Keratinocyte (primary cell): ENCODE measurements around the gene CD244. TPM values are rescaled to one million over a fixed set of nuclear protein-coding genes. Genes with fewer than 3 reads are reported as not detected.

ENCODE experiments used
- DNase-seq: peaks from one replicate; pipeline ENCODE4 v3.0.0-alpha.2; 2011; ENCODE audit warnings: low read depth, missing footprints, low spot score
- FAIRE-seq: peaks from 2 replicates; lab custom pipeline; 2011; peaks lifted over from hg19 to GRCh38; lab: Jason Lieb, UNC
- H2AFZ ChIP-seq: 2 replicates; pipeline ENCODE4 v1.6.0; 2012; ENCODE audit warnings: low read length, control low read depth, inconsistent platforms; ENCODE audit not compliant: control insufficient read depth
- H3K27ac ChIP-seq: 2 replicates; pipeline ENCODE4 v1.5.1; 2011; ENCODE audit warnings: low read length; ENCODE audit not compliant: control insufficient read depth, insufficient read depth
- H3K27me3 ChIP-seq: 3 replicates; pipeline ENCODE4 v1.6.0; 2011; ENCODE audit warnings: low read length; ENCODE audit not compliant: control insufficient read depth, insufficient read depth; ENCODE audit errors: extremely low read depth
- H3K36me3 ChIP-seq, 2 experiments: 2 replicates in 1 of 2; 3 replicates in 1 of 2; pipeline ENCODE4 v1.5.1; 2011; ENCODE audit warnings: low read length in 2 of 2, mild to moderate bottlenecking in 1 of 2; ENCODE audit not compliant: control insufficient read depth in 2 of 2, insufficient read depth in 2 of 2; ENCODE audit errors: extremely low read depth in 1 of 2
- H3K4me1 ChIP-seq: 3 replicates; pipeline ENCODE4 v1.5.1; 2011; ENCODE audit warnings: low read length; ENCODE audit not compliant: control insufficient read depth, insufficient read depth; ENCODE audit errors: extremely low read depth
- H3K4me2 ChIP-seq: 3 replicates; pipeline ENCODE4 v1.6.0; 2011; ENCODE audit warnings: low read depth, low read length; ENCODE audit not compliant: control insufficient read depth, insufficient read depth; ENCODE audit errors: extremely low read depth
- H3K4me3 ChIP-seq, 3 experiments: fragments of 200-600 bp in 1 of 3; sonication (generic) in 1 of 3; 2 replicates in 2 of 3; 3 replicates in 1 of 3; pipeline ENCODE4 v1.5.1; 2011 to 2016; ENCODE audit warnings: low read length in 3 of 3, mild to moderate bottlenecking in 3 of 3, control low read depth in 2 of 3, inconsistent platforms in 1 of 3, low read depth in 1 of 3, mixed read lengths in 1 of 3, mixed run types in 1 of 3, moderate library complexity in 1 of 3; ENCODE audit not compliant: control insufficient read depth in 2 of 3, insufficient read depth in 2 of 3; ENCODE audit errors: extremely low read depth in 1 of 3
- H3K79me2 ChIP-seq: 2 replicates; pipeline ENCODE4 v1.6.0; 2012; ENCODE audit warnings: low read length; ENCODE audit not compliant: control insufficient read depth, insufficient read depth
- H3K9ac ChIP-seq: 3 replicates; pipeline ENCODE4 v1.6.0; 2011; ENCODE audit warnings: low read length; ENCODE audit not compliant: control insufficient read depth, insufficient read depth; ENCODE audit errors: extremely low read depth
- H3K9me1 ChIP-seq: 3 replicates; pipeline ENCODE4 v1.6.0; 2011; ENCODE audit warnings: low read length; ENCODE audit not compliant: control insufficient read depth, insufficient read depth; ENCODE audit errors: extremely low read depth
- H3K9me3 ChIP-seq: 2 replicates; pipeline ENCODE4 v1.5.1; 2012; ENCODE audit warnings: low read depth, low read length; ENCODE audit not compliant: control insufficient read depth
- H4K20me1 ChIP-seq: 3 replicates; pipeline ENCODE4 v1.6.0; 2011; ENCODE audit warnings: low read length; ENCODE audit not compliant: control insufficient read depth, insufficient read depth; ENCODE audit errors: extremely low read depth
- CTCF ChIP-seq, 3 experiments: IDR thresholded peaks in 1 of 3; conservative IDR thresholded peaks in 1 of 3; optimal IDR thresholded peaks in 1 of 3; 2 replicates in 2 of 3; 3 replicates in 1 of 3; pipeline versions ENCODE3 to v1.5.1; 2011; ENCODE audit warnings: low read length in 3 of 3, mild to moderate bottlenecking in 3 of 3, moderate library complexity in 2 of 3, control low read depth in 1 of 3, inconsistent platforms in 1 of 3; ENCODE audit not compliant: insufficient read depth in 2 of 3; ENCODE audit errors: extremely low read depth in 1 of 3
- EZH2 ChIP-seq: IDR thresholded peaks from one replicate; pipeline ENCODE4 v1.6.1; 2012; ENCODE audit warnings: inconsistent platforms, mild to moderate bottlenecking, low read length, moderate library complexity
- dilution Hi-C: fragments of 300-500 bp; cut with MboI; formaldehyde crosslinking; loops from one replicate; pipeline ENCODE4 v1.7.0; 2020; ENCODE audit warnings: low sequenced_read_pairs; ENCODE audit not compliant: extremely low pct_ligation_motif_present
- polyA plus RNA-seq, 5 experiments: library from polyadenylated mRNA; depleted of rRNA in 3 of 5; stranded (reverse) in 3 of 5; stranded (forward) in 1 of 5; unstranded in 1 of 5; fragments of >200 nt; gene quantifications; 1 replicate in 1 of 5; 2 replicates in 3 of 5; 3 replicates in 1 of 5; pipeline versions ENCODE4 v1.2.1 to v1.2.3, GENCODE V29; 2011 to 2012; ENCODE audit warnings: missing spikeins in 2 of 5, low read depth in 1 of 5, low replicate concordance in 1 of 5

The CD244 gene
- polyA plus RNA-seq, 1 donor (not counting 4 experiments of a cell fraction or from before 2014, with no cell fraction given), result not detected

GRCh38 chr1:160907976-160908375 is 45.3 kb upstream of the CD244 start:
- no peak for FAIRE-seq
- Histone ChIP-seq H3K9ac (no peak overlapping the region), H3K27ac (no peak overlapping the region), H2AFZ (no peak overlapping the region), H3K9me1 (no peaks in the 10 kb centered on the region), H3K27me3 (no peaks in the 10 kb centered on the region), H3K36me3 (no peaks in the 10 kb centered on the region), H3K9me3 (no peaks in the 10 kb centered on the region), H3K79me2 (no peaks in the 10 kb centered on the region), H3K4me3 (no peak overlapping the region), H4K20me1 (no peaks in the 10 kb centered on the region), H3K4me2 (no peak overlapping the region), H3K4me1 (no peaks in the 10 kb centered on the region)
- dilution Hi-C loops, result no loop called here
- no peak for DNase-seq
- TF ChIP-seq CTCF (optimal IDR thresholded peaks at IDR 0.05 in 1 of 3, IDR thresholded peaks at IDR 0.05 in 1 of 3, conservative IDR thresholded peaks at IDR 0.05 in 1 of 3; ENCODE audit: extremely low read depth in 1 of 3, insufficient read depth in 2 of 3, low read length in 3 of 3) (no peak), EZH2 (no peak)

DNA sequence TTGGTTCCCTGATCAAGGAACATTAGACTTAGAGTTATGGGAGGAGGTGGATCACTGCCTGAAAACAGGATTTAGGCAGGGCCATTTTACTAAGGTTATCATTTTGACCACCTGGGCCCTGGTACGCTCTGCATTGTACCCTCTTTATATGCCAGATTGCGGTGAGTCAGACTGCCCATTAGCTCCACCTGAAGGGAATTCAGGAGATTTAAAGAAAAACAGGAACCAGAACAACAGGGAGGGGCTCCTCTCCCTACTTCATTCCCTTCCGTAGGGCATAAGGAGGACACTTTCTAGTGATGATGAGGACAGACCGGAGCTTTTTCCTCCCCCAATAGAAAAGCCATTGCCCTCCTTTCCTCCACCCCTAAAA is 42.9 kb upstream of the CD244 start:
- H3K79me2 ChIP-seq, result no peaks in the 10 kb centered on the region
- no peak overlapping the region for H3K27ac ChIP-seq
- H4K20me1 ChIP-seq, result no peaks in the 10 kb centered on the region
- no peaks in the 10 kb centered on the region for H3K9me1 ChIP-seq
- no peak for DNase-seq
- TF ChIP-seq CTCF (optimal IDR thresholded peaks at IDR 0.05 in 1 of 3, IDR thresholded peaks at IDR 0.05 in 1 of 3, conservative IDR thresholded peaks at IDR 0.05 in 1 of 3; ENCODE audit: extremely low read depth in 1 of 3, insufficient read depth in 2 of 3, low read length in 3 of 3) (no peak), EZH2 (no peak)
- dilution Hi-C loops, result no loop called here
- no peaks in the 10 kb centered on the region for H3K27me3 ChIP-seq
- H3K36me3 ChIP-seq, result no peaks in the 10 kb centered on the region
- no peaks in the 10 kb centered on the region for H3K9me3 ChIP-seq
- no peak overlapping the region for H2AFZ ChIP-seq
- FAIRE-seq, result no peak
- H3K4me2 ChIP-seq, result no peak overlapping the region
- no peaks in the 10 kb centered on the region for H3K4me1 ChIP-seq
- H3K9ac ChIP-seq, result no peak overlapping the region
- H3K4me3 ChIP-seq, result no peak overlapping the region
